Hematopoietic multipotent progenitor cell treated with erythropoietin and hydrocortisone succinate and interleukin-3 and kit ligand, for 17 days (in vitro differentiated cells): ENCODE measurements around the gene SIRT6.
"Not testable (repeated sequence)": the region's sequence is repeated elsewhere in the genome, so short reads cannot be mapped to it uniquely, and the experiment has no call there.

ENCODE experiments used
- DNase-seq: peaks from one replicate; pipeline ENCODE4 v3.0.0-alpha.2; 2015; ENCODE audit warnings: low spot score

The SIRT6 gene

GRCh38 chr19:4135386-4135785, 47.0 kb downstream of the SIRT6 start:
- DNase-seq: not testable (repeated sequence)

- DNase-seq: no peak
Observed at GRCh38 chr19:4134351-4134750, 48.0 kb downstream of the SIRT6 start.

GRCh38 chr19:4130744-4131438, 51.5 kb downstream of the SIRT6 start:
- peak; percentile 86 for DNase-seq

- DNase-seq: not testable (repeated sequence)
Observed at GRCh38 chr19:4129050-4129449, 53.3 kb downstream of the SIRT6 start.

- not testable (repeated sequence) for DNase-seq
Observed at GRCh38 chr19:4127322-4127721, 55.0 kb downstream of the SIRT6 start.

- no peak for DNase-seq
Observed at GRCh38 chr19:4124638-4125037, 57.7 kb downstream of the SIRT6 start.
